HG03095 (cell line): Measurements from ENCODE around the gene RNASE1.
"Not testable (repeated sequence)": the region's sequence is repeated elsewhere in the genome, so short reads cannot be mapped to it uniquely, and the experiment has no call there.

Source experiments
- ATAC-seq: cut with Tn5 transposase; IDR thresholded peaks from one replicate; pipeline ENCODE4 v1.9.1; 2021; ENCODE audit warnings: moderate library complexity; ENCODE audit not compliant: unreplicated experiment

The RNASE1 gene

DNA sequence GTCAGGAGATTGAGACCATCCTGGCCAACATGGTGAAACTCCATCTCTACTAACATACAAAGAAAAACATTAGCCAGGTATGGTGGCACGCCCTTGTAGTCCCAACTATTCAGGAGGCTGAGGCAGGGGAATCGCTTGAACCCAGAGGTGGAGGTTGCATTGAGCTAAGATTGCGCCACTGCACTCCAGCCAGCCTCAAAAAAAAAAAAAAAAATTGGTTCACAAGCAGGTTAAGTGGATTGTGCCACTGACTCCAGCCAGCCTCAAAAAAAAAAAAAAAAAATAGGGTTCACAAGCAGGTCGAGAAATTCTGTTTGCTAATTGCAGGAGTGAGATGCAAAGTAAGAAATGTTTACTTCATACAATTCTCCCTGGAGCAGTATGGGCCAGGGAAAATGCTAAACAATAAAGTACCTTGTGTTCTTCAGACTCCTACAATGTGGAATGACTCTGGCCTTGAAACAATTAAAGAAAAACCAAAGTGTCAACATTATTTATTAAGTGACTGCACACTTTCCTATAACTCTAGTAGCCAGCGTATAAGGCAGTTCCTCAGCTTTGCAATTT lies 28.3 kb downstream of the RNASE1 start:
- ATAC-seq: no peak

GRCh38 chr14:20772650-20773049 lies 30.0 kb downstream of the RNASE1 start:
- no peak for ATAC-seq

DNA sequence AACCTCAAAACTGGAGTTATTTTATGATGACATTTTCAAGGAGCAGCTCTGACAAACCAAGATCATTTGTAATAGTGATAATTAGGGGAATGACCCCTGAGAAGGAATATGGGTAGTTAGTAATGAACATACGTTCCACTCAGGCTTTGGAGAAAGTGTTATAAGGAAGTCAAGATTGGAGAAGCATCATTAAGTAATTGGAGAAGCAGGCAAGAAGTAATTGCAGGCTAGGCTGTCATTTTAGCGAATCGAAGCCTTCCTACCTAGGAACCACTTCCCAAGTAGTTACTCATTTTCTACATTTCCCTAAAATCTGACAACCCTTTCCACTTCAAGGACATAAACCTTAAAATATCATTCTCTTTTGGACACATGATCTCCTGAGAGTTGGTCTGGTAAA lies 33.2 kb downstream of the RNASE1 start:
- no peak for ATAC-seq

- ATAC-seq: no peak
Measured at GRCh38 chr14:20768593-20768892, 34.1 kb downstream of the RNASE1 start.

GRCh38 chr14:20760950-20761349 lies 41.7 kb downstream of the RNASE1 start:
- ATAC-seq: peak; percentile 54

GRCh38 chr14:20759465-20759864 lies 43.2 kb downstream of the RNASE1 start:
- not testable (repeated sequence) for ATAC-seq

DNA sequence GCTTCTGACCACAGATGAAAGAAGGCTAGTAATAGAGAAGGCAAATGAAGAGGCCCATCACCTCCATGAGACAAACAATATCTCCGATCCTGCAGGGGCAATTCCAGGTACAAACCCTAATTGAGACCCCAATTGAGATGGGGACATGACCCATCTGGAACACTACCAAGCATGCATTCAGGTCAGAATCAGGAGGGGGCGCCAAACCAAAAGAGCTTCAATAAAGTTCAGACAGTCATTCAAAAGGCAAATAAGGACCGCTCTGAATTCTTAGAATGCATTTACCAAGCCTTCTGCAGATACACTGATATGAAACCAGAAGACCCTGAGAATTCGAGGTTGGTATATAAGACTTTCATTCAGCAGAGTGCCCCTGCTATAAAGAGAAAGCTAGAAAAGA lies 44.7 kb downstream of the RNASE1 start:
- ATAC-seq: no peak

GRCh38 chr14:20755037-20755436 lies 47.6 kb downstream of the RNASE1 start:
- ATAC-seq: no peak

DNA sequence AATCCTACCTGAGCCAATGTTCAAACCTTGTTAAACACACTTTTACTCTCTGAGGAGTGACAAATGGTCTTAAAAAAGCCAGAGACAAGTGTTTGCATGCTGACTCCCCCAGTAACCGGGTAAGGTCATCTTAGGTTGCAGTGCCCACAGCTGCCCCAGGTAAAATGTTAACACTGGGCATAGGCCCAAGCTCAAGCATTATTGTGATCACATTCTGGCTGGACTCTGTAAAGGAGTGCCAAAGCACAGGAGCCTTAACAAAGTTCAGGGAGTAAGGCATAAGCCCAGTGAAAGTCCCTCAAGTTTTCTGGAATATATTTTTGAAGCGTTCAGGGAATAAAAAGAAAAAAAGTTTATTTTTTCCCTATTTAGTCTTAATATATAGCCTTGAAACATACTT lies 48.3 kb downstream of the RNASE1 start:
- no peak for ATAC-seq

- no peak for ATAC-seq
Measured at GRCh38 chr14:20751963-20752562, 50.6 kb downstream of the RNASE1 start.
